Natural killer cell (primary cell): ENCODE data around the gene POU6F2. TPM values are rescaled to one million over a fixed set of nuclear protein-coding genes. Genes with fewer than 3 reads are reported as not detected.

Experiments used
- ATAC-seq, 3 donors: fragments of 150-1000 bp in 2 of 3; fragments of 200-7000 bp in 1 of 3; cut with Tn5 transposase; 1 replicate in 1 of 3; 2 replicates in 2 of 3; pipeline ENCODE4 v1.10.0; 2021; ENCODE audit warnings: mild to moderate bottlenecking in 2 of 3, moderate library complexity in 2 of 3
- DNase-seq, 2 donors: peaks; one replicate each; pipeline versions ENCODE4 v3.0.0 to v3.0.0-alpha.2; 2013 to 2021; ENCODE audit warnings: mixed read lengths in 1 of 2
- H3K27ac ChIP-seq: one replicate; pipeline ENCODE4 v1.5.1; 2013; ENCODE audit warnings: mild to moderate bottlenecking, low read length
- H3K27me3 ChIP-seq: one replicate; pipeline ENCODE4 v1.6.1; 2013; ENCODE audit warnings: low read length; ENCODE audit not compliant: control insufficient read depth, insufficient read depth
- H3K36me3 ChIP-seq: one replicate; pipeline ENCODE4 v1.6.1; 2013; ENCODE audit warnings: low read length; ENCODE audit not compliant: control insufficient read depth, insufficient read depth
- H3K4me1 ChIP-seq: one replicate; pipeline ENCODE4 v1.6.1; 2013; ENCODE audit warnings: low read length; ENCODE audit not compliant: control insufficient read depth, insufficient read depth
- H3K4me3 ChIP-seq: one replicate; pipeline ENCODE4 v1.5.1; 2013; ENCODE audit warnings: low read length
- H3K9me3 ChIP-seq: one replicate; pipeline ENCODE4 v1.6.1; 2013; ENCODE audit warnings: low read length; ENCODE audit not compliant: control insufficient read depth, insufficient read depth
- H3K27ac Mint-ChIP-seq, 2 donors: one replicate each; pipeline ENCODE4 v1.8.0; 2022; ENCODE audit warnings: mild to moderate bottlenecking in 2 of 2, mixed read lengths in 2 of 2, moderate library complexity in 1 of 2
- H3K27me3 Mint-ChIP-seq, 2 donors: one replicate each; pipeline ENCODE4 v1.8.0; 2022; ENCODE audit warnings: low read depth in 2 of 2, mixed read lengths in 2 of 2
- H3K36me3 Mint-ChIP-seq: one replicate; pipeline ENCODE4 v1.8.0; 2022; ENCODE audit warnings: mixed read lengths
- H3K4me1 Mint-ChIP-seq, 2 donors: one replicate each; pipeline ENCODE4 v1.8.0; 2022; ENCODE audit warnings: mixed read lengths in 2 of 2
- H3K4me3 Mint-ChIP-seq: one replicate; pipeline ENCODE4 v1.8.0; 2022; ENCODE audit warnings: mild to moderate bottlenecking, moderate library complexity, mixed read lengths
- H3K9me3 Mint-ChIP-seq, 2 donors: one replicate each; pipeline ENCODE4 v1.8.0; 2022; ENCODE audit warnings: mixed read lengths in 2 of 2
- WGBS: methylation state at CpG from one replicate; pipeline ENCODE4 v1.1.7; 2013; ENCODE audit warnings: missing lambda C conversion rate; ENCODE audit not compliant: insufficient coverage; 5-methylcytosine and 5-hydroxymethylcytosine counted together
- intact Hi-C: fragments of 100-400 bp; cut with micrococcal nuclease; formaldehyde crosslinking; loops from one replicate; pipeline ENCODE4 v1.14.2; 2022
- total RNA-seq, 4 donors: library from RNA; stranded (reverse); fragments of 120-200 nt in 1 of 4; gene quantifications; one replicate each; pipeline versions ENCODE4 v1.2.3 to v1.2.4, GENCODE V29; 2013 to 2022
- TF ChIP-seq, protein P1 (sequence below): fragments of 200-600 bp; IDR thresholded peaks from one replicate; pipeline ENCODE4 v1.8.0; 2022; ENCODE audit warnings: antibody characterized with exemption

The POU6F2 gene
- total RNA-seq, 3 donors from 2014 or later (not counting 1 experiment from before 2014, with no cell fraction given) = 0.28 to 0.29 TPM; not detected in 1

DNA sequence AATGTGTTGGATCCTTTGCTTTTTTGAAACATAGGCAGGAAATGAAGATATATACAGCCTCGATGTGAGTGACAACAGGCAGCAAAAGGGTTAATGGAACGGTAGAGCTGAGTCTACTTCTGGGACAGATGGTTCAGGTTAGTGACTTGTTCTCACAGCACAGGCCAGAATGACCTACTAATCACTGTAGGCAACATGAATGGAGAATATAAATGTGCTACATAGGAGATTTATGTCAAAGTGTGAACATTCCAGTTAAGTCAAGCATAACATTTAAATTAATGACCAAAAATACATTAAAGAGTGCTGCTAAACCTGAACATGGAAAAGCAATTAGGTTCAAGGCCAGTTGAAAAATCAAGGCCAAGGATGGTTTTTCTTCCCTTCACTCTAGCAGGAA is 235.2 kb downstream of the POU6F2 start:
- H3K27ac ChIP-seq = no peak overlapping the region
- intact Hi-C loops = no loop called here
- no peaks in the 10 kb centered on the region for H3K27me3 Mint-ChIP-seq

DNA sequence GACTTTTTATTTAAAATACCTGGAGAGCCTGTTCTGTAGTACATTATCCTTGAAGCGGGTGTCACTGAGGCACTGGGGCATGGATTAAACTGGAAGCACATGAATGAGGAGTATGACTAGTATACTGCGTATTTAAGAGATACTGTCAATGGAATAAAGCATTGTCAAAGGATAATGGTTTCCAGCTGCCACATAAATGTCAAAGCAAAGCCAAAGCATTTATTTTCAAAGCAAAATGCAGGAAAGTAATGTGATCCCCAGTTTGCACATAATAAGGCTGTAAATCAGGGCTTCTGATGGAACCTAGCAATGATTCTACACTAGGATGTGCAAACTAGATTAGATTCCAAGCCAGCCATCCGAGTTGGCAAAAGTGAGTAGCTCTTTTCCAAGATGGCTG is 240.1 kb downstream of the POU6F2 start:
- Histone ChIP-seq H3K36me3 (no peaks in the 10 kb centered on the region), H3K4me1 (no peaks in the 10 kb centered on the region), H3K27me3 (no peaks in the 10 kb centered on the region), H3K9me3 (no peaks in the 10 kb centered on the region), H3K27ac (no peak overlapping the region), H3K4me3 (no peak overlapping the region)
- 87% methylated on average over 3 of the region's 3 CpGs for WGBS
- intact Hi-C loops = no loop called here
- Mint-ChIP-seq H3K36me3 (no peaks in the 10 kb centered on the region), H3K27me3 (no peaks in the 10 kb centered on the region), H3K27ac (no peak overlapping the region), H3K4me1 (no peaks in the 10 kb centered on the region), H3K9me3 (no peaks in the 10 kb centered on the region), H3K4me3 (no peak overlapping the region)
- ATAC-seq = no peak
- TF ChIP-seq, protein P1, sequence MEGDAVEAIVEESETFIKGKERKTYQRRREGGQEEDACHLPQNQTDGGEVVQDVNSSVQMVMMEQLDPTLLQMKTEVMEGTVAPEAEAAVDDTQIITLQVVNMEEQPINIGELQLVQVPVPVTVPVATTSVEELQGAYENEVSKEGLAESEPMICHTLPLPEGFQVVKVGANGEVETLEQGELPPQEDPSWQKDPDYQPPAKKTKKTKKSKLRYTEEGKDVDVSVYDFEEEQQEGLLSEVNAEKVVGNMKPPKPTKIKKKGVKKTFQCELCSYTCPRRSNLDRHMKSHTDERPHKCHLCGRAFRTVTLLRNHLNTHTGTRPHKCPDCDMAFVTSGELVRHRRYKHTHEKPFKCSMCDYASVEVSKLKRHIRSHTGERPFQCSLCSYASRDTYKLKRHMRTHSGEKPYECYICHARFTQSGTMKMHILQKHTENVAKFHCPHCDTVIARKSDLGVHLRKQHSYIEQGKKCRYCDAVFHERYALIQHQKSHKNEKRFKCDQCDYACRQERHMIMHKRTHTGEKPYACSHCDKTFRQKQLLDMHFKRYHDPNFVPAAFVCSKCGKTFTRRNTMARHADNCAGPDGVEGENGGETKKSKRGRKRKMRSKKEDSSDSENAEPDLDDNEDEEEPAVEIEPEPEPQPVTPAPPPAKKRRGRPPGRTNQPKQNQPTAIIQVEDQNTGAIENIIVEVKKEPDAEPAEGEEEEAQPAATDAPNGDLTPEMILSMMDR = no peak
- no peak for DNase-seq

More for the DNA sequence above, 235.2 kb downstream of the POU6F2 start:
- WGBS = 76% methylated on average over 2 of the region's 2 CpGs
- no peaks in the 10 kb centered on the region for H3K9me3 Mint-ChIP-seq
- no peaks in the 10 kb centered on the region for H3K4me1 Mint-ChIP-seq
- H3K36me3 Mint-ChIP-seq = no peaks in the 10 kb centered on the region
- Histone ChIP-seq H3K36me3 (no peaks in the 10 kb centered on the region), H3K4me1 (no peaks in the 10 kb centered on the region), H3K27me3 (no peaks in the 10 kb centered on the region), H3K4me3 (no peak overlapping the region), H3K9me3 (no peaks in the 10 kb centered on the region)
- no peak overlapping the region for H3K27ac Mint-ChIP-seq
- no peak overlapping the region for H3K4me3 Mint-ChIP-seq
- DNase-seq (no peak), ATAC-seq (no peak)
- TF ChIP-seq, protein P1 = no peak

DNA sequence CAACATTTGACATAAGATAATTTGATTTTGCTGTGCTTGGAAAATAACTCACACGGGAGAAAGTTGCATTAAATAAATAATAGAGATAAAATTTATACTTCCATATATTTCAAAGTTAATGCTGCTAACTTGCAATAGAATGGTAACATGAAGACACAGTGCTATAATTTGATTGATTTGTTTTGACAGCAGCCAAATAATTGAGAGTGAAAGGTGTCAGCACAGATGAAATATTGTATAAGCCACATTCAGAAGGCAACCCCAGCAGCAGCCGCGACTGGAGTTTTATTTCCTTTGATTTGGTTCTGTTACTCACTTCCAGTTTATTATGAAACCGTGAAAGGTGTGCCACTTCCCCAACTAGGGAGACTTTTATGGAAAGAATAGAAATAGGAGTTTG is 242.2 kb downstream of the POU6F2 start:
- no peaks in the 10 kb centered on the region for H3K4me1 Mint-ChIP-seq
- H3K27me3 ChIP-seq = no peaks in the 10 kb centered on the region
- no peak overlapping the region for H3K4me3 ChIP-seq
- no peaks in the 10 kb centered on the region for H3K4me1 ChIP-seq
- TF ChIP-seq, protein P1 = no peak
- no peaks in the 10 kb centered on the region for H3K9me3 Mint-ChIP-seq
- H3K27ac Mint-ChIP-seq = no peak overlapping the region
- H3K9me3 ChIP-seq = no peaks in the 10 kb centered on the region
- intact Hi-C loops = no loop called here
- H3K36me3 Mint-ChIP-seq = no peaks in the 10 kb centered on the region
- H3K36me3 ChIP-seq = no peaks in the 10 kb centered on the region
- ATAC-seq = no peak
- H3K27me3 Mint-ChIP-seq = no peaks in the 10 kb centered on the region
- no peak for DNase-seq
- no peak overlapping the region for H3K27ac ChIP-seq
- WGBS = 95% methylated on average over 2 of the region's 4 CpGs
- H3K4me3 Mint-ChIP-seq = no peak overlapping the region

DNA sequence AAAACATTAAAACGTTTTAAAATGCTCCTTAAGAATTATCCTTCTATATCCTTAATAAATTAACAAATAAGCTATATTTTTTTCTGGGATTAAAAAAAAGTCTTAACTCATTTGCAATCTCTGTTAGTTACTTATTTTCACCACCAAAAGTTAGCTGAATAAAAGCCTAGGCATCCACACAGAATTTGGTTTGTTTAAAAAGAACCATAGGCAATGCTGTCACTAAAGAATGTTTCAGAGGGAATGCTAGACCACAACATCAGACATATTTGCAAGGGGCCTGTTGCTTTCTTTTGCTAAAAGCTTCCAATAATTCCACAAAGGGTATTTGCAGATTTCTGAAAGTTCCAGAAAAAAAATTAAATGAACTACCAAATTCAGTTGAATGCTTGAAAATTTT is 244.2 kb downstream of the POU6F2 start:
- Mint-ChIP-seq H3K36me3 (no peaks in the 10 kb centered on the region), H3K4me3 (no peak overlapping the region), H3K9me3 (no peaks in the 10 kb centered on the region), H3K27me3 (no peaks in the 10 kb centered on the region), H3K27ac (no peak overlapping the region), H3K4me1 (no peaks in the 10 kb centered on the region)
- Histone ChIP-seq H3K4me1 (no peaks in the 10 kb centered on the region), H3K27ac (no peak overlapping the region), H3K27me3 (no peaks in the 10 kb centered on the region), H3K36me3 (no peaks in the 10 kb centered on the region), H3K9me3 (no peaks in the 10 kb centered on the region), H3K4me3 (no peak overlapping the region)
- DNase-seq (no peak), ATAC-seq (no peak)
- no CpG with 5 or more reads among the region's 1 CpG for WGBS
- intact Hi-C loops = no loop called here
- TF ChIP-seq, protein P1 = no peak
